ENCODE measurements around the gene SIPA1L2.

GRCh38 chr1:232627171-232627570 lies 2.8 kb downstream of the SIPA1L2 start:
- TF ChIP-seq CTCF (IDR thresholded peaks at IDR 0.05) (no peak), POLR2A (IDR thresholded peaks at IDR 0.05) (no peak)

All from uterus (tissue), 2 donors.